Stimulated activated naive CD8-positive, alpha-beta T cell treated with anti-CD3 and anti-CD28 coated beads, Interleukin-15, Interleukin-2, amounts not matched to agents 100 U/mL and 50 U/mL, for 24 hours (primary cell): ENCODE results near the gene CCDC78.
A peak's percentile ranks its signal among the peaks of the same experiment; 100 is the strongest.
"Not testable (repeated sequence)": the region's sequence is repeated elsewhere in the genome, so short reads cannot be mapped to it uniquely, and the experiment has no call there.

Source experiments
- ATAC-seq: fragments of 150-1000 bp; cut with Tn5 transposase; one replicate; pipeline ENCODE4 v1.10.0; 2021
- DNase-seq: peaks from one replicate; pipeline ENCODE4 v3.0.0; 2021

The CCDC78 gene

GRCh38 chr16:760545-761343 lies 34.5 kb upstream of the CCDC78 start, which contains the start of gene MSLN:
MSLN (plus strand) TSS chr16:760734; CDS start chr16:762681, 1,947 bp downstream.
- DNase-seq = no peak
- ATAC-seq = no peak

- ATAC-seq (no peak), DNase-seq (no peak)
Observed at GRCh38 chr16:760065-760464, 33.8 kb upstream of the CCDC78 start.

GRCh38 chr16:759110-759910 lies 33.1 kb upstream of the CCDC78 start:
- DNase-seq = no peak

GRCh38 chr16:756428-756827 lies 30.2 kb upstream of the CCDC78 start:
- ATAC-seq = peak; percentile 53
- DNase-seq = no peak

More at GRCh38 chr16:759110-759910, 33.1 kb upstream of the CCDC78 start:
- no peak for ATAC-seq

GRCh38 chr16:754656-755055 lies 28.4 kb upstream of the CCDC78 start:
- ATAC-seq = no peak
- no peak for DNase-seq

GRCh38 chr16:754121-754607 lies 27.9 kb upstream of the CCDC78 start:
- DNase-seq, ATAC-seq: not testable (repeated sequence)

- no peak for ATAC-seq
- DNase-seq = no peak
Observed at GRCh38 chr16:752007-752312, 25.7 kb upstream of the CCDC78 start.

GRCh38 chr16:751152-752006 lies 25.1 kb upstream of the CCDC78 start:
- ATAC-seq (peak; percentile 19), DNase-seq (no peak)

- DNase-seq = no peak
- no peak for ATAC-seq
Observed at GRCh38 chr16:750485-750884, 24.2 kb upstream of the CCDC78 start.

- no peak for ATAC-seq
- no peak for DNase-seq
Observed at GRCh38 chr16:749010-749409, 22.8 kb upstream of the CCDC78 start.

- DNase-seq = no peak
- ATAC-seq = no peak
Observed at GRCh38 chr16:747978-748746, 21.9 kb upstream of the CCDC78 start.

- ATAC-seq (no peak), DNase-seq (no peak)
Observed at GRCh38 chr16:746637-747036, 20.4 kb upstream of the CCDC78 start.

- ATAC-seq (no peak), DNase-seq (peak; percentile 46)
Observed at GRCh38 chr16:745739-746138, 19.5 kb upstream of the CCDC78 start.

GRCh38 chr16:743794-744500 lies 17.7 kb upstream of the CCDC78 start:
- DNase-seq (no peak), ATAC-seq (no peak)

- DNase-seq, ATAC-seq: not testable (repeated sequence)
Observed at GRCh38 chr16:742894-743293, 16.7 kb upstream of the CCDC78 start.

- no peak for ATAC-seq
Observed at GRCh38 chr16:741986-742629, 15.9 kb upstream of the CCDC78 start.

GRCh38 chr16:740764-741505 lies 14.7 kb upstream of the CCDC78 start, which contains the start of gene CIAO3:
CIAO3 (minus strand) TSS chr16:740997; CDS start chr16:740985, 12 bp downstream.
- ATAC-seq (peak; percentile 77), DNase-seq (peak; percentile 94)

More at GRCh38 chr16:741986-742629, 15.9 kb upstream of the CCDC78 start:
- no peak for DNase-seq

- DNase-seq = no peak
- no peak for ATAC-seq
Observed at GRCh38 chr16:740459-740763, 14.2 kb upstream of the CCDC78 start.
